ENCODE measurements around the gene ZNF362. TPM values are rescaled to one million over a fixed set of nuclear protein-coding genes. Genes with fewer than 3 reads are reported as not detected.

Gene ZNF362
- total and polyA plus RNA-seq, 2 of the 13 experiments (the other 11 are each of a cell fraction or from before 2014, with no cell fraction given): 8.3 to 14.2 TPM

DNA sequence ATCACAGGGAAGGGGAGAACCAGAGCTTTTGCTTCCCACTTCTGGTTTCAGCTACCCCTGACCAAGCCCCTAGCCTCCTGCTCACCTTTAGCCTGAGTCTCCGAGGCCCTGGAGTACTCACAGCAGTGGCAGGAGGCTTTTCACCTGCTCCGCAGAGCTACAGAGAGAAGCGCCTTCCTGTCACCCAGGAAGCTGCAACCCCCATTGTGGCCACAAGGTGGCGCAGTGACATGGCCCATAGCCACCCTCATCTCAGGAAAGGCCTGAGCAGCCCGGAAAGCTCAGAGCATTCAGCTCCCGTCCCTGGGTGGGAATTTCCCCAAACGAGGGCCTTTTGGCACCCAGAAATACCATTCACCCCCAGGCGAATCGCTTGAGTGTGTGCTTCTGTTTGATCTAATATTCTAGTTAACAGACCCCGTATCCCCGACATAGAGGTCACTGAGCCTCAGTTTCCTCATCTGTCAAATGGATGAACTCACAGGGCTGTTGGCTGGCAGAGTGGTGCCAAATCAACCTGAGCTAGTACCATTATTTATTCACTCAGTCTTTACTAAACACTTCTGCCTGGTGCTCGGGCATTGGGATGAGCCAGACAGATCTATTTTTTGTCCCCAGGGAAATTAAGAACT is 39.3 kb downstream of the ZNF362 start:
- FAIRE-seq: peak; percentile 72
- no peak overlapping the region for H3K27ac ChIP-seq (ENCODE audit: extremely low read length, insufficient read depth, low read length)
- H2AFZ ChIP-seq (ENCODE audit: low read length): no peak overlapping the region
- in situ Hi-C loops (cut with HindIII; ENCODE audit: extremely low pct_ligation_motif_present, low pct_unique_long_range_greater_than_20kb) (loop anchor here (5.0 kb wide), 2 partner anchors 72 to 78 kb away; no protein-coding TSS in a partner anchor), intact Hi-C loops (cut with micrococcal nuclease; ENCODE audit: unreplicated experiment) (loop anchor here (1.0 to 5.0 kb wide), 3 partner anchors 72 to 175 kb away; no protein-coding TSS in a partner anchor)
- 0 out of 2 replicates have a peak, but pooled peaks cover 1% of the 10 kb centered on the region for H3K4me1 ChIP-seq (ENCODE audit: insufficient read depth, low read length)
- H4K20me1 ChIP-seq (ENCODE audit: insufficient read depth, low read length): no peaks in the 10 kb centered on the region
- H3K9me3 ChIP-seq (ENCODE audit: low read length): no peaks in the 10 kb centered on the region
- H3K9ac ChIP-seq (ENCODE audit: insufficient read depth, low read depth, low read length): no peak overlapping the region
- no peak overlapping the region for H3K4me2 ChIP-seq (ENCODE audit: low read depth, low read length)
- H3K27me3 ChIP-seq (ENCODE audit: control insufficient read depth in 1 of 2, insufficient read depth in 2 of 2, low read length in 2 of 2): no peaks in the 10 kb centered on the region
- ChIA-PET CTCF (ENCODE audit: low intra/inter-chr PET ratio, low total read pairs) (interaction anchor here (1.1 to 2.1 kb wide), 3 partner anchors 72 to 175 kb away, joined by 3 to 34 read pairs (median 8); no protein-coding TSS in a partner anchor), POLR2A (interaction anchor here (0.6 to 1.7 kb wide), 9 partner anchors 17 to 70 kb away, joined by 3 to 10 read pairs (median 5); no protein-coding TSS in a partner anchor)
- 44% methylated on average over 8 of the region's 12 CpGs for WGBS (ENCODE audit: low lambda C conversion rate)
- H3K79me2 ChIP-seq (ENCODE audit: insufficient read depth, low read length): no peaks in the 10 kb centered on the region
- ATAC-seq: peak; percentile 88
- peaks cover 13 to 52% of the 10 kb centered on the region in 2 experiments; a peak in 4 of 5 replicates for H3K36me3 ChIP-seq (replicated peaks in 1 of 2; ENCODE audit: control insufficient read depth in 1 of 2, insufficient read depth in 2 of 2, low read length in 2 of 2)
- H3K4me3 ChIP-seq (replicated peaks in 1 of 3; ENCODE audit: insufficient read depth in 1 of 3, low read depth in 2 of 3, low read length in 3 of 3): no peak overlapping the region
- BruUV-seq (replicated peaks): no TSS peak
- peak; percentile 62 for DNase-seq (ENCODE audit: low spot score)
- TF ChIP-seq WIZ (CRISPR knock-in tag; IDR thresholded peaks at IDR 0.05) (no peak), BHLHE40 (IDR thresholded peaks at IDR 0.05; ENCODE audit: low read length) (no peak), ZNF552 (CRISPR knock-in tag; IDR thresholded peaks at IDR 0.05; ENCODE audit: borderline replicate concordance) (no peak), ZFP36L2 (CRISPR knock-in tag; IDR thresholded peaks at IDR 0.05) (no peak), RAD21 (CRISPR knock-in tag; IDR thresholded peaks at IDR 0.05) (peak; percentile 89), BRD4 (CRISPR knock-in tag; IDR thresholded peaks at IDR 0.05) (no peak), ELF3 (CRISPR knock-in tag; IDR thresholded peaks at IDR 0.05) (0 out of 2 replicates have a peak, but pooled peaks have one; percentile 39), CHD4 (IDR thresholded peaks at IDR 0.05; ENCODE audit: borderline replicate concordance, low read length) (peak; percentile 34; the same call in 1 of the 2 replicates), SALL1 (CRISPR knock-in tag; IDR thresholded peaks at IDR 0.05) (peak; percentile 68), POLR2AphosphoS5 (IDR thresholded peaks at IDR 0.05; ENCODE audit: low read depth, low read length) (no peak), ZNF687 (CRISPR knock-in tag; IDR thresholded peaks at IDR 0.05) (peak; percentile 55), GABPB1 (CRISPR knock-in tag; IDR thresholded peaks at IDR 0.05) (0 out of 2 replicates have a peak, but pooled peaks have one; percentile 33), PITX1 (CRISPR knock-in tag; IDR thresholded peaks at IDR 0.05) (0 out of 2 replicates have a peak, but pooled peaks have one; percentile 22), GLI4 (CRISPR knock-in tag; IDR thresholded peaks at IDR 0.05; ENCODE audit: borderline replicate concordance) (peak; percentile 59; the same call in 1 of the 2 replicates), YY1 (IDR thresholded peaks at IDR 0.05; ENCODE audit: insufficient read depth, insufficient replicate concordance, low read depth, low read length) (peak; percentile 30), KDM2A (CRISPR knock-in tag; IDR thresholded peaks at IDR 0.05; ENCODE audit: borderline replicate concordance, low read depth) (peak; percentile 42; the same call in 1 of the 2 replicates), ZSCAN25 (CRISPR knock-in tag; IDR thresholded peaks at IDR 0.05) (0 out of 2 replicates have a peak, but pooled peaks have one; percentile 33), SPEN (CRISPR knock-in tag; IDR thresholded peaks at IDR 0.05; ENCODE audit: low read depth) (0 out of 2 replicates have a peak, but pooled peaks have one; percentile 31), STAG1 (CRISPR knock-in tag; IDR thresholded peaks at IDR 0.05) (peak; percentile 87)
- TF ChIP-seq, protein P1, sequence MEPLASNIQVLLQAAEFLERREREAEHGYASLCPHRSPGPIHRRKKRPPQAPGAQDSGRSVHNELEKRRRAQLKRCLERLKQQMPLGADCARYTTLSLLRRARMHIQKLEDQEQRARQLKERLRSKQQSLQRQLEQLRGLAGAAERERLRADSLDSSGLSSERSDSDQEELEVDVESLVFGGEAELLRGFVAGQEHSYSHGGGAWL (CRISPR knock-in tag; IDR thresholded peaks at IDR 0.05): 0 out of 2 replicates have a peak, but pooled peaks have one; percentile 18

Measured in HepG2 (cell line).